Activated CD4-positive, alpha-beta T cell treated with anti-CD3 and anti-CD28 coated beads for 36 hours (primary cell): ENCODE data around the gene LARP4. TPM values are rescaled to one million over a fixed set of nuclear protein-coding genes. Genes with fewer than 3 reads are reported as not detected.
"Not testable (repeated sequence)": the region's sequence is repeated elsewhere in the genome, so short reads cannot be mapped to it uniquely, and the experiment has no call there.

Source experiments
- ATAC-seq: fragments of 200-7000 bp; cut with Tn5 transposase; one replicate; pipeline ENCODE4 v1.10.0; 2021; ENCODE audit warnings: mild to moderate bottlenecking, moderate library complexity
- CTCF ChIA-PET: fragments of 350-600 bp; sonication (Branson Sonifier 250); formaldehyde crosslinking; loops from one replicate; lab custom pipeline; 2021; ENCODE audit warnings: antibody characterized with exemption; lab: Charles Lee
- POLR2A ChIA-PET: fragments of 350-600 bp; sonication (Branson Sonifier 250); formaldehyde crosslinking; loops from one replicate; lab custom pipeline; 2021; ENCODE audit warnings: antibody characterized with exemption, inconsistent platforms; lab: Charles Lee
- DNase-seq: peaks from one replicate; pipeline ENCODE4 v3.0.0-alpha.2; 2020
- H3K27ac Mint-ChIP-seq: one replicate; pipeline ENCODE4 v1.8.0; 2021; ENCODE audit warnings: mixed read lengths
- H3K27me3 Mint-ChIP-seq: one replicate; pipeline ENCODE4 v1.8.0; 2021; ENCODE audit warnings: mixed read lengths
- H3K36me3 Mint-ChIP-seq: one replicate; pipeline ENCODE4 v1.8.0; 2021; ENCODE audit warnings: low read depth, mixed read lengths
- H3K4me1 Mint-ChIP-seq: one replicate; pipeline ENCODE4 v1.8.0; 2021; ENCODE audit warnings: mixed read lengths
- H3K4me3 Mint-ChIP-seq: one replicate; pipeline ENCODE4 v1.8.0; 2021; ENCODE audit warnings: mild to moderate bottlenecking, moderate library complexity, mixed read lengths
- H3K9me3 Mint-ChIP-seq: one replicate; pipeline ENCODE4 v1.8.0; 2021; ENCODE audit warnings: low read depth, mixed read lengths
- intact Hi-C, 2 experiments: fragments of 100-400 bp; cut with DNase I in 1 of 2; cut with micrococcal nuclease in 1 of 2; formaldehyde crosslinking; loops; one replicate each; pipeline versions ENCODE4 v1.14.2 to v1.15.1; 2022 to 2024; cut with DNase I, micrococcal nuclease
- total RNA-seq, 2 experiments: library from RNA; stranded (reverse); gene quantifications; one replicate each; pipeline ENCODE4 v1.2.3, GENCODE V29; 2021

The LARP4 gene
- total RNA-seq, 2 experiments from 2014 or later: 66.3 to 72.4 TPM

GRCh38 chr12:50425589-50426258 lies 25.0 kb downstream of the LARP4 start:
- intact Hi-C loops: no loop called here
- no peak overlapping the region for H3K4me3 Mint-ChIP-seq
- POLR2A ChIA-PET: no interaction called here
- H3K36me3 Mint-ChIP-seq: peaks cover 16% of the 10 kb centered on the region
- no peaks in the 10 kb centered on the region for H3K9me3 Mint-ChIP-seq
- DNase-seq: no peak
- no peak for ATAC-seq
- H3K4me1 Mint-ChIP-seq: peaks cover 8% of the 10 kb centered on the region
- no peaks in the 10 kb centered on the region for H3K27me3 Mint-ChIP-seq
- CTCF ChIA-PET: interaction anchor here (0.6 to 0.7 kb wide), 2 partner anchors 32 to 425 kb away, joined by 4 read pairs; no protein-coding TSS in a partner anchor
- peak overlapping the region; percentile 8 for H3K27ac Mint-ChIP-seq

GRCh38 chr12:50431656-50432055 lies 31.0 kb downstream of the LARP4 start:
- H3K4me3 Mint-ChIP-seq, H3K27me3 Mint-ChIP-seq, DNase-seq, intact Hi-C loops, ATAC-seq, H3K4me1 Mint-ChIP-seq, H3K9me3 Mint-ChIP-seq, H3K27ac Mint-ChIP-seq, POLR2A ChIA-PET: not testable (repeated sequence)
- CTCF ChIA-PET: interaction anchor here (0.6 to 0.9 kb wide), 2 partner anchors 299 to 309 kb away, joined by 3 to 4 read pairs; no protein-coding TSS in a partner anchor
- peaks cover 51% of the 10 kb centered on the region for H3K36me3 Mint-ChIP-seq

GRCh38 chr12:50440288-50440687 lies 39.6 kb downstream of the LARP4 start:
- ATAC-seq (no peak), DNase-seq (no peak)
- POLR2A ChIA-PET: interaction anchor here (0.6 kb wide), 1 partner anchor 194 kb away, joined by 3 read pairs; no protein-coding TSS in a partner anchor
- CTCF ChIA-PET: interaction anchor here (0.7 to 1.6 kb wide), 2 partner anchors 13 to 506 kb away, joined by 4 to 5 read pairs; no protein-coding TSS in a partner anchor
- Mint-ChIP-seq H3K36me3 (peaks cover 61% of the 10 kb centered on the region), H3K9me3 (no peaks in the 10 kb centered on the region), H3K4me1 (peaks cover 22% of the 10 kb centered on the region), H3K27me3 (no peaks in the 10 kb centered on the region), H3K4me3 (no peak overlapping the region), H3K27ac (peak overlapping the region; percentile 42)
- intact Hi-C loops: no loop called here

- Mint-ChIP-seq H3K27ac (peak overlapping the region; percentile 88), H3K27me3 (no peaks in the 10 kb centered on the region), H3K4me3 (no peak overlapping the region), H3K9me3 (no peaks in the 10 kb centered on the region), H3K4me1 (peaks cover 22% of the 10 kb centered on the region), H3K36me3 (peaks cover 55% of the 10 kb centered on the region)
- intact Hi-C loops: no loop called here
- ChIA-PET CTCF (interaction anchor here (1.1 kb wide), 1 partner anchor 341 kb away, joined by 4 read pairs; no protein-coding TSS in a partner anchor), POLR2A (no interaction called here)
- DNase-seq (no peak), ATAC-seq (peak; percentile 8)
Observed at GRCh38 chr12:50441763-50442162, 41.1 kb downstream of the LARP4 start.

GRCh38 chr12:50442178-50442908 lies 41.7 kb downstream of the LARP4 start:
- Mint-ChIP-seq H3K4me3 (no peak overlapping the region), H3K27ac (peak overlapping the region; percentile 88), H3K27me3 (no peaks in the 10 kb centered on the region), H3K9me3 (no peaks in the 10 kb centered on the region), H3K4me1 (peaks cover 22% of the 10 kb centered on the region), H3K36me3 (peaks cover 53% of the 10 kb centered on the region)
- ATAC-seq (peak; percentile 97), DNase-seq (no peak)
- ChIA-PET CTCF (interaction anchor here (0.6 to 1.1 kb wide), 3 partner anchors 63 to 342 kb away, joined by 3 to 4 read pairs (median 4); partner anchors contain the start of gene DIP2B), POLR2A (interaction anchor here (0.7 to 0.8 kb wide), 2 partner anchors 9 to 641 kb away, joined by 3 read pairs; partner anchors contain the start of gene CSRNP2)
- intact Hi-C loops: no loop called here

- H3K27ac Mint-ChIP-seq, H3K4me3 Mint-ChIP-seq, ATAC-seq, H3K9me3 Mint-ChIP-seq, H3K27me3 Mint-ChIP-seq, POLR2A ChIA-PET, DNase-seq, intact Hi-C loops, H3K4me1 Mint-ChIP-seq: not testable (repeated sequence)
- H3K36me3 Mint-ChIP-seq: peaks cover 44% of the 10 kb centered on the region
- CTCF ChIA-PET: interaction anchor here (0.5 to 0.6 kb wide), 2 partner anchors 24 to 107 kb away, joined by 3 read pairs; no protein-coding TSS in a partner anchor
Observed at GRCh38 chr12:50449671-50450070, 49.0 kb downstream of the LARP4 start.

GRCh38 chr12:50452795-50453194 lies 52.1 kb downstream of the LARP4 start:
- no peak overlapping the region for H3K27ac Mint-ChIP-seq
- no peaks in the 10 kb centered on the region for H3K9me3 Mint-ChIP-seq
- H3K36me3 Mint-ChIP-seq: peaks cover 41% of the 10 kb centered on the region
- ChIA-PET POLR2A (no interaction called here), CTCF (interaction anchor here (0.6 to 1.4 kb wide), 2 partner anchors 13 to 174 kb away, joined by 3 to 4 read pairs; no protein-coding TSS in a partner anchor)
- no peak overlapping the region for H3K4me3 Mint-ChIP-seq
- DNase-seq (no peak), ATAC-seq (no peak)
- no peaks in the 10 kb centered on the region for H3K4me1 Mint-ChIP-seq
- intact Hi-C loops: no loop called here
- no peaks in the 10 kb centered on the region for H3K27me3 Mint-ChIP-seq

- POLR2A ChIA-PET: no interaction called here
Observed at GRCh38 chr12:50453872-50454271, 53.2 kb downstream of the LARP4 start.

GRCh38 chr12:50458606-50459005 lies 57.9 kb downstream of the LARP4 start:
- no peaks in the 10 kb centered on the region for H3K4me1 Mint-ChIP-seq
- peaks cover 33% of the 10 kb centered on the region for H3K36me3 Mint-ChIP-seq

More at GRCh38 chr12:50453872-50454271, 53.2 kb downstream of the LARP4 start:
- DNase-seq (no peak), ATAC-seq (no peak)
- Mint-ChIP-seq H3K27me3 (no peaks in the 10 kb centered on the region), H3K36me3 (peaks cover 37% of the 10 kb centered on the region), H3K9me3 (no peaks in the 10 kb centered on the region), H3K4me3 (no peak overlapping the region), H3K27ac (no peak overlapping the region), H3K4me1 (no peaks in the 10 kb centered on the region)
- CTCF ChIA-PET: interaction anchor here (0.6 to 1.4 kb wide), 3 partner anchors 14 to 53 kb away, joined by 3 to 4 read pairs (median 3); no protein-coding TSS in a partner anchor
- intact Hi-C loops: no loop called here

GRCh38 chr12:50467439-50467838 lies 66.8 kb downstream of the LARP4 start:
- Mint-ChIP-seq H3K4me3 (no peak overlapping the region), H3K4me1 (no peaks in the 10 kb centered on the region), H3K27ac (no peak overlapping the region), H3K9me3 (no peaks in the 10 kb centered on the region), H3K27me3 (no peaks in the 10 kb centered on the region), H3K36me3 (peaks cover 50% of the 10 kb centered on the region)
- no peak for ATAC-seq
- intact Hi-C loops: no loop called here
- DNase-seq: no peak
- ChIA-PET CTCF (no interaction called here), POLR2A (interaction anchor here (0.6 to 0.7 kb wide), 2 partner anchors 195 to 251 kb away, joined by 3 to 10 read pairs; no protein-coding TSS in a partner anchor)

More at GRCh38 chr12:50458606-50459005, 57.9 kb downstream of the LARP4 start:
- Mint-ChIP-seq H3K4me3 (no peak overlapping the region), H3K27ac (no peak overlapping the region), H3K27me3 (no peaks in the 10 kb centered on the region), H3K9me3 (no peaks in the 10 kb centered on the region)
- POLR2A ChIA-PET: no interaction called here
- intact Hi-C loops: no loop called here
- CTCF ChIA-PET: no interaction called here
- DNase-seq (no peak), ATAC-seq (no peak)

- H3K9me3 Mint-ChIP-seq: no peaks in the 10 kb centered on the region
- DNase-seq (no peak), ATAC-seq (no peak)
- H3K27me3 Mint-ChIP-seq: no peaks in the 10 kb centered on the region
- intact Hi-C loops: no loop called here
- no peaks in the 10 kb centered on the region for H3K4me1 Mint-ChIP-seq
- ChIA-PET CTCF (interaction anchor here (1.5 kb wide), 1 partner anchor 365 kb away, joined by 6 read pairs; the partner anchor contains the start of gene COX14), POLR2A (no interaction called here)
- H3K36me3 Mint-ChIP-seq: peaks cover 29% of the 10 kb centered on the region
- H3K4me3 Mint-ChIP-seq: no peak overlapping the region
- H3K27ac Mint-ChIP-seq: no peak overlapping the region
Observed at GRCh38 chr12:50477241-50477832, 76.7 kb downstream of the LARP4 start.
